Stimulated activated CD8-positive, alpha-beta memory T cell treated with anti-CD3 and anti-CD28 coated beads, Interleukin-4, amount 100 ng/mL, for 48 hours (primary cell): Measurements from ENCODE around the gene SHLD2.
"Not testable (repeated sequence)": the region's sequence is repeated elsewhere in the genome, so short reads cannot be mapped to it uniquely, and the experiment has no call there.

ENCODE experiments used
- DNase-seq: peaks from one replicate; pipeline ENCODE4 v3.0.0-alpha.2; 2020

The SHLD2 gene

DNA sequence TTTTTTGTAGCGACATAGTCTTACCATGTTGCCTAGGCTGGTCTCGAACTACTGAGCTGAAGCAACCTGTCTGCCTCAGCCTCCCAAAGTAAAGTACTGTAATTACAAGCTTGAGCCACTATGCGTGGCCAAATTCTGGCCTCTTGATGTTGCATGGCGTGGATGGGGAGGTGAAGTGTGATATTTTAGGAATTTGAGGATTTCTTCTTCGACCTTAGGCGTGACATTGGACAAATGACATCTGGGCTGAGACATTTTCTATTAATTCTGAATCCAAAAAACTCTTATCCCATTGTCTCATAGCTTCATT is 48.1 kb downstream of the SHLD2 start:
- not testable (repeated sequence) for DNase-seq

DNA sequence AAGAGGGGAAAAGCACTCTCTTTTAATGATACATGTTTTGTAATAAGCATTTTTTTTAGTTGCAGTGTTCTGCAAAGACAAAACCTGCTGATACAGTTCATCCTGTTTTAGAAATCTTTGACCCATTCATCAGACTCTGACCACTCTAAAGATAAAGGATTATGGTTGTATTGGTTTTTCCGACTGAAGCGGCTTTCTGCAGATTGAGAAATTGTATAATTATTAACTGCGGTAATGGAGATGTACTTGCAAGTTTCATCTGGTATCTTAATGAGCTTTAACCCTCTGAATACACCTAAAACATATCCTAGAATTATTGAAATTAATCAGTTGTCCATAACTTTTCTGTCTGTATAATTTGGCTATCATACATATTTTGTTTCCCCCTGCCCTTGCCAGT is 50.6 kb downstream of the SHLD2 start:
- not testable (repeated sequence) for DNase-seq

DNA sequence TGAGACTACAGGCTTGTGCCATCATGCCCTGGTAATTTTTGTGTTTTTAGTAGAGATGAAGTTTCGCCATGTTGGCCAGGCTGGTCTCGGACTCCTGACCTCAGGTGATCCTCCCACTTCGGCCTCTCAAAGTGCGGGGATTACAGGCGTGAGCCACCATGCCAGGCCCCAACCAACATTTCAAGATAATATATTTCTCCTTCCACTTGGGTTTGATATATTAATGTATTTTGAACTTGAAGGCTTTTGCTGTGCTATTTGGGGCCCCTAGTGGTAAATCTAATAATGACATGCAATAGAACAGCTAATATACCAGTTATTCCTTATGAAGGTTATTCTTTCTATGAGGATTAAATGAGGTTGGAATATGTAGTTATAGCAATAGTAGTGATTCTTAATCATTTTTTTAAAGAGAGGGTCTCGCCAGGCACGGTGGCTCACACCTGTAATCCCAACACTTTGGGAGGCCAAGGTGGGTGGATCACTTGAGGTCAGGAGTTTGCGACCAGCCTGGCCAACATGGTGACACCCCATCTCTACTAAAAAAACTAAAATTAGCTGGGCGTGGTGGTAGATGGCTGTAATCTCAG is 54.1 kb downstream of the SHLD2 start:
- not testable (repeated sequence) for DNase-seq

DNA sequence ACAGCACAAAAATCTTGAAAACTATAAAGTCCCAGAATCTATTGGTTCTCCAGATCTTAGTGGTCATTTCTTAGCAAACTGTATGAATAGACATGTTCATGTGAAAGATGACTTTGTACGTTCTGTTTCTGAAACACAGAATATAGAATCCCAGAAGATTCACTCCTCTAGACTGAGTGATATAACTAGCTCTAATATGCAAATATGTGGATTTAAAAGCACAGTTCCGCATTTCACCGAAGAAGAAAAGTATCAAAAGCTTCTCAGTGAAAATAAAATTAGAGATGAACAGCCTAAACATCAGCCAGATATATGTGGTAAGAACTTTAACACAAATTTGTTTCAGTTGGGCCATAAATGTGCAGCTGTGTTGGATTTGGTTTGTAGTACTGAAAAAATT is 56.5 kb downstream of the SHLD2 start:
- not testable (repeated sequence) for DNase-seq

DNA sequence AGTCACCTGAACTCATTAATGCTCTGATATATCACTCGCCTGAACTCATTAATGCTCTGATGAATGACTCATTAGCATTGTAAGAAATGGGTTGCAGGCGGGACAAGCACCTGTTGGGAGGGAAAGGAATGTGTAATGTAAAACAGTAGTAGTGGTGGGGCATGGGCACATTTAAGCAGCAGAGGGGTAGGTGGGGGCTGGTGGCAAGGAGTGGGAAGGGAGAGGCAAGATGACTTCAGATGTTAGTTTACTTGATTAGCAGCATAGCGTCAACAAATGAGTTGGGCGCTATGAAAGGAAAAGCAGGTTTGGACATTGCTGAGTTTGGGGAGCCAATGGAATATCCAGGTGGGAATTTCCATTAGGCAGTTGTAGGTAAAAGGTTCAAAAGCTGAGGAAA is 61.8 kb downstream of the SHLD2 start:
- not testable (repeated sequence) for DNase-seq

DNA sequence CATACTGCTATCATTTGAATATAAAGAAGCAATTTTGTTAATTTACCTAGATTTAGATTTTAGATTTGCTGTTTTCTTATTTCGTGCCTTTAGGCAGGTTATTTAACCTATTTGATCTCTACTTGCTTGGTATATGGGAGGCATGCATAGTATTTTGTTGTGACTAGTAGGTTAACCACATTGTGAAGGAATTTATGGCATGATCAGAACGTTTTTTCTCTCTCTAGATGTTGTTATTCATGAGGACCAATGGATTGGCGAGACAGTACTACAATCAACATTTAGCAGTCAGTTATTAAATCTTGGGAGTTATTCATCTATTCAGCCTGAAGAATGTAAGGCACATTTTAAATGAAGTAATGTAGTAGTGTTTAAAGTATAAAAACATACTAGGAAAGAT is 62.8 kb downstream of the SHLD2 start:
- not testable (repeated sequence) for DNase-seq

DNA sequence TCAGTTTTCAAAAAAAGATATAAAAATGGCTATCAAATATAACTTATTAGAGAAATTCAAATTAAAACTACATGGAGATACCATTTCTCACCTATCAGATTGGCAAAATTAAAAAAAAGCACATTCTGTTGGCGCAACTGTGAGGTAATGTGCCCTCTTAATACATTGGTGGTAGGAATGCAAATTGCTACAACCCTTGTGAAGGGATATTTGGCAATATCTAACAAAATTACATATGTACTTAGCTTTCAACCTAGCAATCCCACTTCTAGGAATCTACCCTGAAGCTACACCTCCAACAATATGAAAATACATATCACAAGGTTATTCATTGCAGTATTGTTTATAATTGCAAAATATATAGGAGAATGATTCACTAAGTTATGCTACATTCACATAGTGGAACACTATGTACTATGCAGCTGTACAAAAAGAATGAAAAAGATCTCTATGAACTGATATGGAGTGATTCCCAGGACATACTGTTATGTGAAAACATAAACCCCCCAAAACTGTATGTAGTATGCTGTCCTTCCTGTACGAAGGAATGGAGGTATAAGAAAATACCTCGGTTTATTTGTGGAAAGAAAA is 67.8 kb downstream of the SHLD2 start:
- not testable (repeated sequence) for DNase-seq

DNA sequence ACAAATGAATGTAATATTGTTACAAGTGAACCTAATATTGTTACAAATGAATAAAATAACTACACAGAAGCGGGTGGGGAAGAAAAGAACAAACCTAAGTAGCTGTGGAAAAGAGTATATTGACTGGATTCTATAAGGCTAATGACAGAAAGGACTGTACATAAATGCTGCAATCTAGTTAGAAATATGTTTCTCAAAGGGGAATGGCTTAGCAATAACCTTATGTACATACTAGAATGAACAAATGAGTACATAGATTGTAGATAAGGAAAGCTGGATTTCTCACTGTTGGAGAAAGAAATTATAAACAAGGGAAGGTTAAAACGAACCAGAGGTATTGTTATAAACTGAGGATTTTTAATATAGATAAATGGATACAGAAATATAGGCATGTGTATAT is 68.4 kb downstream of the SHLD2 start:
- not testable (repeated sequence) for DNase-seq

DNA sequence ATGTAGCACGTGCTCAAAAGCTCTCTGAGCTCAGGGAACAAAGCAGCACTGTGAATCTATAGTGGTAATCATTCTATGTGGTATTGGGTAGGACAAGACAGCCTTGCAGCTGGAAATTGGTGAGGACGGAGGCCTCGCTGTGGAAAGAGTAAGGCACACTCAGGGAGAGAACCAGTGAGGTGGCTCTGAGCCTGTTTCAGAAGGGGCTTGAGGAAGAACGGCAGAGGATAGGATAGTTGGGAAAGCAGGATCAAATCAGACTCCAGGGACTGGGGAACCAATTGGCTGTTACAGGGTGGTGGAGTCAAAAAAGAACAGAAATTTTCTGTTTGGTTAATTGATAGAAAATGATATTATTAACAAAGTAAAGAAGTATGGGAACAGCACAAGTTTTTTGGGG is 74.9 kb downstream of the SHLD2 start:
- not testable (repeated sequence) for DNase-seq

DNA sequence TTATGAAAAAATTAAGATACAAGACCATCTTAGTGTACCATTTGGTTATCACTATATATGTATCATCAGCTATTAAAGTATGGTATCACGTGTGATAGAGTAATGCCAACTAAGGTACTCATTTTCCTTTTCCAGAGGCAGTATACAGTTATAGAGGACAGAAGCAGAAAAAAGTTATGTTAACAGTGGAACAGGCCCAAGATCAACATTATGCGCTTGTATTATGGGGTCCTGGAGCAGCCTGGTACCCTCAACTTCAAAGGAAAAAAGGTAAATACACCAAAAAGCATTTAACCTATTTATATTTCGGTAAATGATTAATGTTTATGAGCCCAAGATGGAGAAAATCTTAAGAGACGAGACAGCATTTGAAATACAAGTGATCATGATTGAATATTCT is 75.7 kb downstream of the SHLD2 start:
- not testable (repeated sequence) for DNase-seq

DNA sequence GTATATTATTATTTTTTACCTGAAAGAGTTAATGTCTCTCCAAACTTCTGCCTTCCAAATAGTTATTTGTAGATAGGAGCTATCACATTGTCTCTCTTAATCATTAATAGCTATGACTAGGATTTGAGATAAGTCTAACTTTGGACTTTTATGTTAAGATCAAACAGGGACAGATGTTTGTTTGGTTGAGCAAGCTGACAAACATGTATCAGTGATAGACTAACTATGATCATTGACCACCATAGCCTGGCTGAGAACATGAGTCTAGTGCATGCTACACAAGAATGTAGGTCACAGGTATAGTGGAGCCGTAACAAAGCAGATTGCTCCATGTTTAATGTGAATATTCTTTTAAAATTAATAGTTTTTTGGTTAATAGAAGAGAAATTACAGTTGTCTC is 76.7 kb downstream of the SHLD2 start:
- DNase-seq = not testable (repeated sequence)

DNA sequence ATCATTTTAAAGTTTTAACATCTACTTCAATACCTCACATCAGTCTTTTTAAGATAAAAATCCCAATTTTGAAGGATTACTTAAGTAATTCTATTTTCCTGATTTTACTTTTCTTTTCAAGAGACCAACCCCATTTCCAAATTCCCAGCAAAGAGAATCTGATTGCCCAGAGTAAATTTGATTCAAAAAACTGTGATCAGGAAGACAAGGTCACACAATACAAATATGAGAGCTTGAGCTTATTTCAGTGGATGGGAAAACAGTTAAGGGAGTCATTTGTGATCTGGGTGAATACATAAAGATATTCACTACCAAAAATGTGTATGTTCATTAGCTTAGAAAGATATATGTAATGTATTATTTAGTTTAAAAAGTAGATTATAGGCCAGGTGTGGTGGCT is 77.2 kb downstream of the SHLD2 start:
- DNase-seq = not testable (repeated sequence)

DNA sequence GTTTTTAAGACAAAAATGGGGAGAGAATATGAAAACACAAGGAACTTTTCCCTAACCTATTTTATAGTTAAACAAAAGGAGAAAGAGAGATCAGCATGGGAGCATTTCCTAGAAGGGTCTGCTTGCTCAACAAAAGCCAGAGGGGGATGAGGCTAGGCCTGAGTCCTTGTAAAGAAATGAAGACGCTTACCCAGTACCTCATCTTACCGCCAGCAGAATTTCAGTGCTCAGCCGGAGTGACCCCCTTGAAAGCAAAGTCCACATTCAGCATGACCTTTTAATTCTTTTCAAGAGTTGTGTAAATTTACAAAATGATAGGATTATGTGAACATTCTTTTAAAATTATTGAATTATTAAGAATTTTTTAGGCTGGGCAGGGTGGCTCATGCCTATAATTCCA is 82.6 kb downstream of the SHLD2 start:
- not testable (repeated sequence) for DNase-seq

DNA sequence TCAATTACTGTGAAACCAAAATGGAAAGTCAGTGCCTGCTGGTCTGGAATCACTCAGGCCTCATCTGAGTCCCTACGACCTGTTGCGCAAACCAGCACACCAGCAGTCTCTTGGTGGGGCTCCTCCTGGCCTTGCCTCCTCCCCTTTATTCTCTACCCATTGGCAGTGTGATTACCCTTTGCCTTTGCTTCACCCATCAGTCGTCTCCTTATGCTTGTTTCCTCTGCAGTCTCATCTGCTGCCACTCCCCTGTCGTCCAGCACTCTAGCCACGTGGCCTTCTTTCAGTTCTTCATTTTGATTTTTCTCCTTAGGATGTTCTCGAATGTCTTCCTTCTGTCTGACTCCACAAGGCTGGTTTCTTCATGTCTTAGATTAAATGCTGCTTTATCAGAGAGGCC is 89.4 kb downstream of the SHLD2 start:
- DNase-seq = not testable (repeated sequence)

DNA sequence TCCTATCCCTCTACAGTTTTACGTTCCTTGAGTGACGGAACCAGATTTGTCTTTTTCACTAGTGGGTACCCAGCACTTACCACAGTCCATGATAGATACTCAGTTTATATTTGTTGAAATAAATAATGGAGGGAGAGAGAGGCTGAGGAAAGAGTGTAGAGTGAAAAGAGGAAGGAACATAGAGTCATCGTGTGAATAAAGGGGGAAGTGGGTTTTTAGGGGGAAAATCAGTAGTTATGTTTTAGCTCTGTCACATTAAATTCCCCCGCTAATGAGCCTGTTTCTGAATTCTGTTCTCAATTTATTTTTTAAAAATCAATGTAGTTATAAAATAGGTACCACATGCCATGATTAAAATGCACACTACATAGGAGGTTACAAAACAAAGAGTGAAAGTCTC is 91.0 kb downstream of the SHLD2 start:
- DNase-seq = not testable (repeated sequence)

DNA sequence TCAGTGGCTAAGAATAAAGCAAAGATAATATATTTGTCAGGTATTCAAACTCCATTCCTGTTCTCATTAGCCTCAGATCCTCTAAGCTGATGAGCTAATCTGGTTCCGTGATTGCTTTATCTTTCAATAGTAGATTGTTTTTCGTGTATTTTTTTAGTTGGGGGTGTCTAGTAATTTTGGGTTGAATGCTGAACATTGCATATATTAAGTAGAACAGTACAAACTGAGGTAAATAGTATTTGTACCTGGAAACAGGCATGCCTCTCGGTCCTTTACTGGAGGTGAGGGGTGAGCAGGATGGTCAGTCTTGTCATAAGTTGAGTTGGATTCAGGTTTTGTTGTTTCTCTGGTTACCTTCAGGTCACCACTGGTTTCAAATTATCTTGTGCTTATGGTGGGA is 92.6 kb downstream of the SHLD2 start:
- not testable (repeated sequence) for DNase-seq

DNA sequence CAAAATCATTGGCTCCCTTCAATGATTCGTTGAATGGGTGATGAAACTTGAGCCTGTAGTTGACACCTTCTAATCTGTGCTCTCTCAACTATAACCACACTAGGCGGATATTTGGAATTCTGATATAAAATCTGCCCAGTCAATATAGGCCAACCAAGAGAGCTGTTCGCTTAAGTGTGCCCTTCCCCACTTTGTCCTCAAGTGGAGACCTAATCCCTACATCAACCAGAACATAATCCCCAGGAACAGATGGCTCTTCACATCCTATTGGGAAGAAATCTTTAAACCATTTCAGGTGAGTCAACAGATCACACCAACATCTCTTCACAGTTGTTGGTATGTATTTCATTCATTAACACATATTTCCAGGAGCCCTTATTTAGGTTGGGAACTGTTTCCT is 96.8 kb downstream of the SHLD2 start:
- not testable (repeated sequence) for DNase-seq

DNA sequence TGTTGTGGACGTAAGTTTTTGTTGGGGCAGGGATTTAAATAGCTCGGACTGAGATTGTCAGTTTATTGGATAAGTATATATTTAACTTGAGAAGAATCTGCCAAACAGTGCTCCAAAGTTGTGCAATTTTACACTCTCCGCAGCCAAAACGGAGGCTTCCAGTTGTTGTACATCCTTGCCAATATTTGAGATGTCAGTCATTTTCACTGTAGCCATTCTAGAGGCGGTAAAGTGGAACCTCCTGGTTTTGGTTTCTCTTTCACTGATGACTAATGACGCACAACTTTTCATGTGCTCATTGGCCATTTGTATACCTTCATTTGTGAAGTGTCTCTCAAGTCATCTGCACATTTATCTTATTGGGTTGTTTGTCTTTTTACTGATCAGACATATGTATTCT is 105.9 kb downstream of the SHLD2 start:
- DNase-seq = not testable (repeated sequence)

DNA sequence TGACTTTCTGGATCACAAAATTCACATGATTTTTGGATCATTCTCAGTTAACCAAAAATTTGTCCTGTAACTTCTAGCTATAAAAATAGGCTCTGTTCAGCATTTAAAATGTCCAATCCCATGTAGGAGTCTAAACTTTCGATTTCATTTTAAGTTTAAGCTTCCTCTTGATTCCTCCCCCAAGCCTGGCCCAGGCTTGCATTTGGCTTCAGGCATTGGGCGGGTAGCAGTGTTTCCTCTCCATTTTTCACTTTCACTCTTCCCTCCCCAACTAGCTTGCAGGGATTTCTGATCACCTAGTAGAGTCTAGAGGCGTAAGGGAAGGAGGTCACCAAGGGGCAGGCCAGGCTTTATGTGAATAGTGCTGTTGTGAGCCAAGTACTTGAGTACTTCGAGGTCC is 109.8 kb downstream of the SHLD2 start:
- not testable (repeated sequence) for DNase-seq

DNA sequence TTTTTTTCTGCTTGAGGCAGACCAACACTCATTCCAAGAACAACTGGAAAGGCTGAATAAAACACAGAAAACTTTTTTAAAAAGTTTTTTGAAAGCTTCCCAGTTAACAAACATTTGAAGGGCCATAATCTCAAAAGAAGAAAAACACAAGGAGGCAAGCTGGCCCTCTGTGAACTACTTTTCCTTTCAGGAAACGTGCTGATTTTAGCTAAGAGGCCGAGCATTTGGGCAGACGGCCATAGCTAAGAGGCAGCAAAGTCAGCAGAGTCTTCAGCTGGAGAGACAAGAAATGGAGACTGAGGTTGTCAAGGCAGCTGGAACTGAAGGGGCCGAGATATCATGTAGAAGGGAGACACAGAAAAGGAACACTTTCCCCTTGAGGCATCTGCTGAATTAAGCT is 111.9 kb downstream of the SHLD2 start:
- DNase-seq = not testable (repeated sequence)

DNA sequence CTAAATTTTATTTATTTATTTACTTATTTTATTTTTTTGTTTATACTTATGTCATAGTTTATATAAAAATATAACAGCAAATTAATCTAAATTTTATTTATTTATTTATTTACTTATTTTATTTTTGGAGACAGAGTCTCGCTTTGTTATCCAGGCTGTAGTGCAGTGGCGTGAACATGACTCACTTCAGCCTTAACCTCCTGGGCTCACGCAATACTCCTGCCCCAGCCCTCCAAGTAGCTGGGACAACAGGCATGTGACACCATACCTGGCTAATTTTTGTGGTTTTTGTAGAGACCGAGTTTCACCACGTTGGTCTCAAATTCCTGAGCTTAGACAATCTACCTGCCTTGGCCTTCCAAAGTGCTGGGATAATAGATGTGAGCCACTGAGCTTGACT is 115.3 kb downstream of the SHLD2 start:
- DNase-seq = not testable (repeated sequence)

DNA sequence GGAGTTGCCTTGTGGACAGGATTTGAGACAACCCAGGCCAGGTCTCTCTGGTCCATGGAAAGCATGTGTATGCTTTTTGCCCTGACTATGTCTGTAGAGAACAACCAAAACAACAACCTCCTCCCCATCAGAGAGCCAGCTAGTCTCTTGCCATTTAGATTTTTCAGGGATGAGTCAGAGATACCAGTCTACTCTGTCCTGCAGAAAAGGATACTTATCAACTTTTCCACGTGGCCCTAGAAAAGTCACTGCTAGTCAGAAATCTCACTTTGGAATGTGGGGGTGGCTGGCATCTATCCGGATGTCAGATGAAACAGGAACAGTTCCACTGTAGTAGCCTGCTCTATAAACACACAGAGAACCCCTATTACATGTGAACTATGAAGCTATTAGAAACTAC is 116.8 kb downstream of the SHLD2 start:
- DNase-seq = not testable (repeated sequence)

DNA sequence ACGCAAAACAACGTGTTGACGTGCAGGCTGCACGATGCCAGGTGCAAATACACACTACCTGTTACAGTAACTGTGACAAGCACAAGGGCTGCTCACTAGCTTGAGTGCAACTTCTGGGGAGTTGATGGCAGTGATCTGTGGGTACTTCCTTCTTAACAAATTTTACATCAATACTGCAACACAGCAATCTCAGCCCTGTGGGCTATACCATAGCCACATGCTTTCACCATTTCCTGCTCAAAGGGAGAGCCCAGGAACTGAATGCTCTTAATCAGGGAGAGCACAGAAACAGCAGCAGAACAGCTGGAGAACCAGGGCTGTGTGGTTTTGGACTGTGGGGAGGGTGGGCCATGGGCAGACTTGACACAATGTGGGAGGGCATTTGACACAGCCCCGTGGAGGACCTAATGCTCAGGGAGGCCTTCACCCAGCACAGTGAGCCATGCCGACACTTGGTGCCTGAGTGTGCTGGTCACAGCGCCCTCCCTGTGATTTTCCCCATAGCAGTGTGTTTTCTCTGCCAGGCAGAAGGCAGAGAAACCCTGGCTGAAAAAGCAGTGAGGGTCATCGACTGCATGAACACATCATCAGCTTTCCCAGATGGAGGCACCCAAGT is 118.3 kb downstream of the SHLD2 start:
- DNase-seq = not testable (repeated sequence)

DNA sequence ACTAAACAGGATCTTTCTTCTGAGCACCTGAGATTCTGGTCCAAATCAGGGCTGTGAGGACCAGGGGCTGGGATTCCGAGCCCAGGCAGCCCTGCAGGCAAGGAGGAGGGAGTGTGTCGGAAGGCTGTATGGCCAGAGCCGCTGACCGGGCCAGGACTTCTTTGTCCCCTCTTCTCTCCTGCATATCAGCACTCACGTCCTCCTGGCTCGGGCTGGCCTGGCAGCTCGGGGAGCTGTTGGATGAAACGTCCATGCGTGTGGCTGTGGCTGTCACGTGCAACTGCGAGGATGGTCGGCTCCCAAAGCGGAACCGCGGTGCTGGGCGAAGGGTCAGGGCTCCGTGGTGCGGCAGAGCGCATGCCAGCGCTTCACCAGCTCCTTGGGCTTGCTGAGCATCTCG is 118.8 kb downstream of the SHLD2 start:
- not testable (repeated sequence) for DNase-seq

DNA sequence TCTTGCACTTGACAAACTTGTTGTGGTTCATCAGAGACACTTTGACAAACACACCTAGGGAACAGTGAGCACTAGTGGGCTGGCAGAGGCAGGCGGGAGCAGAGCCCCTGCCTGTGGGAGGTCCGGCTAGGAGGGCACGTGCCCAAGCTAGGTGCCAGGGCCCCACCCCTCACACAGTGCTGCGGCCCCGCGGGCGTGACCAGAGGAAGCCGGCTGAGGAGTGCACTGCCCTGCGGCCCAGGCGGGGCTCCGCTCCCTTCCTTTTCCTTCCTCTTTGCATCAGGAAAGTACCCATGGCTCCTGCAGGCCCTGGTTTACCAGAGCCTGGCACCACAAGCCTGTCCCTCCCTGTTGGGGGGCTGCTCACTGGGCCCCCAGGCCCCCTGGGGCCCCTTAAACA is 121.1 kb downstream of the SHLD2 start:
- not testable (repeated sequence) for DNase-seq
